Effector CD4-positive, alpha-beta T cell (primary cell): ENCODE data around the gene MBD6.
"Not testable (repeated sequence)": the region's sequence is repeated elsewhere in the genome, so short reads cannot be mapped to it uniquely, and the experiment has no call there.

ENCODE experiments used
- DNase-seq: peaks from one replicate; pipeline ENCODE4 v3.0.0-alpha.2; 2020

MBD6 gene

GRCh38 chr12:57551637-57552305, 29.1 kb downstream of the MBD6 start:
- no peak for DNase-seq

DNA sequence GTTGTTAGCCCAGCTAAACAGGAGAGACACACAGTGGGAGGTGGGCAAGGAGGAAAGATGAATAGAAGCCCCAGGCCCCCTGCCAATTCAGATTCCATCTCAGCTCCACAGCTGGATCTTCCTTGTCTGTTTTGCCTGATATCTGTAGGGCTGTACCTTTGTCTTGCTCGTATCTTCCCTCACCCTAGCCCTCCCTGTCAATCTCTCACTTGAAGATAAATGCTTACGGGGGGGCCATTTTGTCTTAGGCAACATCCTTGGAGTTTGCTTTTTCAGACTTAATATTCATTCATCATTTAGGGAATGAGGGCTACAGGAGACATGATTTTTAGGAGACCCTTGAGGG, 29.7 kb downstream of the MBD6 start:
- DNase-seq = no peak

- no peak for DNase-seq
Measured at GRCh38 chr12:57552835-57553313, 30.2 kb downstream of the MBD6 start.

DNA sequence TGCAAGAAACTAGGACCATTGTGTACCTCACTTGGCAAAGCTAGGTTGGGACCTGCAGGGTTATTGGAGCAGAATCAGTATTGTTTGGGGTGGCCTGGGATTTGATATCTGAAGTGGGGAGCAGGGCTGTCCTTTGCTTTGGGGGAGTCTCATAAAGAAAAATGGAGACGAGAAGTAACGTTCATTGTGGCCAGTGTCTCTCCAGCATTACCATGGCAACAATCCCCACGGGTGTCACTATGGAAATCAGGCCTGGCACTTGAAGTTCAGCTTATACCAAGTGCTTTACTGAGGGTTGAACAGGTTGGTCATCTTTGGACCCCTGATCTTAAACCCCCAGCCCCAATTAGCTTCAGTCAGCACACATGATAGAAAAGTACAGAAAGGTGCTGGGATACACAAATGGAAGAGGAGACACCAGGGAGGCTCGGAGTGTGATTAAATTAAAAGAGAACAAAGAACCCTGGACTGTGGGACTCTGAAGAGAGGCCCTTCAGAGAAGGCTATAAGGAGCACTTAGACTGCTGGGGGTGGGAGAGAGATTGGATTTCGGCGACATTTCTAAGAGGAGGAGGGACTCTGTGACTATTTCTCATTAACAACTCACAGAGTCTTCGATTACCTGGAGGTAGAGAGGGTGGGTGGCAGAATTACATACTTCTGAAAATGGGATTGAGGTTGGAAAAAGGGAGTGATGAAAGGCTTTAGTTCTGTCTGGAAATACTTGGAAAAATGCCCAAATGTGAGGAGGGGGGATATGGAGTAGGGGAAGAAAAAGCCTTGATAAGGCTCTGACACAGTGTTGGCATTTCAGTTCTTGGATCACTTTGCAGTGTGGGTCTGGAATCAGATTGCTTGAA, 30.9 kb downstream of the MBD6 start:
- no peak for DNase-seq

DNA sequence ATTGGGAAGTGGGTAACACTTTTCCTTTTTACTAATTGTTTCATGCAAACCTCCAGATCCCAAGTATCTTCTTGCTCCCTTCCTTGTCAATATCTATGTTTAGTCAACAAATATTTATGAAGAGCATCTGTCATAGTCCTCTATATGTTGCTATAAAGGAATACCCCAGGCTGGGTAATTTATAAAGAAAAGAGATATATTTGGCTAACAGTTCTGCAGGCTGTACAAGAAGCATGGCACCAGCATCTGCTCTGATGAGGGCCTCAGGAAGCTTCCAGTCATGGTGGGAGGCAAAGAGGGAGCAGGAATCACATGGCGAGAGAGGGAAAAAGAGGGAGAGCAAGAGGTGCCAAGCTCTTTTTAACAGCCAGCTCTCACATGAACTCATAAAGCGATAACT, 31.8 kb downstream of the MBD6 start:
- no peak for DNase-seq

- DNase-seq = no peak
Measured at GRCh38 chr12:57554897-57555296, 32.3 kb downstream of the MBD6 start.

GRCh38 chr12:57558864-57559263, 36.2 kb downstream of the MBD6 start:
- no peak for DNase-seq

DNA sequence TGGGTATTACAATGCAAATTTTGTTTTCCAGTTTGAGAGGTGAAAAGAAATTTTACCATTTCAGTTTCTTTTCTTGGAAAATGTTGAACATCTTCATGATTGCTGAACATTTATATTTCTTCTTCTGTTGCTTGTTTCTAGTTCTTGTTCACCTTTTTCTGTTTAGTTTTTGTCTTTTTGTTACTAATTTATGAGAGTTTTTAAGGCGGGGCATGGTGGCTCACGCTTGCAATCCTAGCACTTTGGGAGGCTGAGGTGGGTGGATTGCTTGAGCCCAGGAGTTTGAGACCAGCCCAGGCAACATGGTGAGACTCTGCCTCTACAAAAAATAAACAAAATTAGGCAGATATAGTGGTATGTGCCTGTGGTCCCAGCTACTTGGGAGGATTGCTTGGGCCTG, 37.9 kb downstream of the MBD6 start:
- DNase-seq = no peak

- DNase-seq = not testable (repeated sequence)
Measured at GRCh38 chr12:57561117-57561516, 38.5 kb downstream of the MBD6 start.

GRCh38 chr12:57563358-57563757, 40.7 kb downstream of the MBD6 start:
- no peak for DNase-seq

DNA sequence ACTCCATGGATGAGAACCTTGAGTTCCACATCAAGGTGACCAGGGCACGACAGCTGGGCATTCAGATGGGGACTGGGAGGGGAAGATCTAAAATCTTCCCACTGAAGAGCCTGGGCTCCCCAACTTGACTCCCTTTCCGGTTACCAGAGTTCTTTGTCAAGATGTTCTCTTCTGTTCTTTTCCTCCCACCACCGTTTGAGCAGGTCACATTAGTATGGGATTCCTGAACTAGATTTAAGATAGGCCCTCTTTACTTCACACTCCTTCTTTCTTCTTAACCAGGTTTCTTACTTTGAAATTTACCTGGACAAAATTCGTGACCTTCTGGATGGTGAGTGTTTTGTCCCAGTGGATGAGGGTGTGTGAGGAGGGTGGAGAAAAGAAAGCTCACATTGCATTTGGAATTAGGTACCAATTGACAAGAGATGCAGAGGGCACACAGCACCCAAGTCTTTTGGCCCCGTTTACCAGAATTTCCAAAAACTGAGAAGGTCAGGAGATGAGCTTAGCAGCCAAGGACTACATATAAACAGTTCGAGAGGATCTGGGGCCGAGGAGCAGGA, 41.6 kb downstream of the MBD6 start:
- DNase-seq = no peak

DNA sequence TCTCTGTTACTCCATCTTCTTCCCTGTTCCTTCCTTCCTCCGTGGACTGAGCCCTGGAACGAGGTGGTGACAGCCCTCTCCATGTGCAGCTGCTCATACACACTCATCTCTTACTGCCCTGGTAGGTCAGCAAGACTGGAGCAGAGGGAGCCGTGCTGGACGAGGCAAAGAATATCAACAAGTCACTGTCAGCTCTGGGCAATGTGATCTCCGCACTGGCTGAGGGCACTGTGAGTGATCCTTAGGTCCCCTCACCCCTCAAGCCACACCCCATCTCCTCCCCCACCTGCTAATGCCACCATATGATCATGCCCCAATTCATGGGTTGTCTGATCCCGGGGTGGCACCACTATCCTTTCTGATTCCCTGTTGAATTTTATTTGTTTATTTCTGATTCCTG, 46.2 kb downstream of the MBD6 start:
- no peak for DNase-seq

DNA sequence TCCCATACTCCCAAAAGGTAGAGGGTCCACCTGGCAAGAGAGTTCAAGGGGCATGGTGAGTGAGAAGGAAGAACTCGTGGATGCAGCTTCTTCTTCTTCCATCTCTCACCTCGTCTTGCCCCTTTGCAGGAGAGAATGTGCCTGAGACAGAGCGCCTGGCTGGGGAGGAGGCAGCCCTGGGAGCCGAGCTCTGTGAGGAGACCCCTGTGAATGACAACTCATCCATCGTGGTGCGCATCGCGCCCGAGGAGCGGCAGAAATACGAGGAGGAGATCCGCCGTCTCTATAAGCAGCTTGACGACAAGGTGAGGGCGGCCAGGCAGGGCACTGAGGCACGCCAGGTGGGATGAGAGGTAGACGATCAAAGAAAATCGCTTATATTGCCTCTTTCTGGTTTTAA, 47.2 kb downstream of the MBD6 start:
- no peak for DNase-seq

DNA sequence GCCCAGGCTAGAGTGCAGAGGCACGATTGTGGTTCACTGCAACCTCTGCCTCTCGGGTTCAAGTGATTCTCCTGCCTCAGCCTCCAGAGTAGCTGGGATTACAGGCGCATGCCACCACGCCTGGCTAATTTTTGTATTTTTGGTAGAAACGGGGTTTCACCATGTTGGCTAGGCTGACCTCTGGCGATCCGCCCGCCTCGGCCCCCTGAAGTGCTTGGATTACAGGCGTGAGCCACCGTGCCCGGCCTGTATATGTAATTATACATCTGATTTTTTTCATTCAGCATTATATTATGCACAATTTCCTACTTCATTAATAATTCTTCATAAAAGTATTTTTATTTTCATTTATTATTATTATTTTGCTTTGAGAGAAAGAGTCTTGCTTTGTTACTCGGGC, 47.8 kb downstream of the MBD6 start:
- not testable (repeated sequence) for DNase-seq

DNA sequence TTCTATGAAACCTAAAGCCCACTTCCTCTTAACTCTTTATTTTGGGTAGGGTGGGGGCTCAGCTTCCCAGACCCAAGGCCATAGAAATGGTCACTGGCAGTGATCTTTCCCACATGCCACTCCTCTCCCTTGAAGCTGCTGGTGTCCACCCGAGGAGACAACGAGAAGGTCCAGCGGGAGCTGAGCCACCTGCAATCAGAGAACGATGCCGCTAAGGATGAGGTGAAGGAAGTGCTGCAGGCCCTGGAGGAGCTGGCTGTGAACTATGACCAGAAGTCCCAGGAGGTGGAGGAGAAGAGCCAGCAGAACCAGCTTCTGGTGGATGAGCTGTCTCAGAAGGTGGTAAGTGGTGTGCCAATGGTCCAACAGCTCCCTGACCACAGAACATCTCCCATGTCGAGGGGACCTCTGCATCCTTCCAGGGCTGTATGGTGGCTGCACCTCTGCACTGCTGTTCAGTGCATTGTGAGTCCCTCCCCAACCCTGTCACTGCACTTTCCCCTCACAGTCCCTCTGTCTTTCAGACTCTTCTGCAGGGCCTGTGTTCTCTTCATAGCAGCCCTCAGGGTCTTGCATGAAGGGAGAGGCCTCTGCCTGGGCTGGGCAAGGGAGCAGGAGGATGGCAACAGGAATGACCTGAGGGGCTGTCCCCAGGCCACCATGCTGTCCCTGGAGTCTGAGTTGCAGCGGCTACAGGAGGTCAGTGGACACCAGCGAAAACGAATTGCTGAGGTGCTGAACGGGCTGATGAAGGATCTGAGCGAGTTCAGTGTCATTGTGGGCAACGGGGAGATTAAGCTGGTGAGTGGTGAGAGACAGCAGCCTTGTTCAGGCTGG, 49.5 kb downstream of the MBD6 start:
- no peak for DNase-seq

DNA sequence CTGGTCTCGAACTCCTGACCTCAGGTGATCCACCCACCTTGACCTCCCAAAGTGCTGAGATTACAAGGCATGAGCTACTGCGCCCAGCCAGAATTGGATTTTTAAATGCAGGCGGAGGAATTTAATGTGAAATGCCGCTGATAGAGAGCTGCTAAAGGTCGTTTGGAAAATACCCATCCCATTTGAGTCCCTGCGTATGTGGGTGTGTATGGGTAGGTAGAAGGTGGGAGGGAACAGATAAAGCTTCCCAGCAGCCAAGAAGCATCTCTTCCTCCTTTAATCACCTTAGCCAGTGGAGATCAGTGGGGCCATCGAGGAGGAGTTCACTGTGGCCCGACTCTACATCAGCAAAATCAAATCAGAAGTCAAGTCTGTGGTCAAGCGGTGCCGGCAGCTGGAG, 52.2 kb downstream of the MBD6 start:
- no peak for DNase-seq

- no peak for DNase-seq
Measured at GRCh38 chr12:57575771-57576612, 53.4 kb downstream of the MBD6 start.

DNA sequence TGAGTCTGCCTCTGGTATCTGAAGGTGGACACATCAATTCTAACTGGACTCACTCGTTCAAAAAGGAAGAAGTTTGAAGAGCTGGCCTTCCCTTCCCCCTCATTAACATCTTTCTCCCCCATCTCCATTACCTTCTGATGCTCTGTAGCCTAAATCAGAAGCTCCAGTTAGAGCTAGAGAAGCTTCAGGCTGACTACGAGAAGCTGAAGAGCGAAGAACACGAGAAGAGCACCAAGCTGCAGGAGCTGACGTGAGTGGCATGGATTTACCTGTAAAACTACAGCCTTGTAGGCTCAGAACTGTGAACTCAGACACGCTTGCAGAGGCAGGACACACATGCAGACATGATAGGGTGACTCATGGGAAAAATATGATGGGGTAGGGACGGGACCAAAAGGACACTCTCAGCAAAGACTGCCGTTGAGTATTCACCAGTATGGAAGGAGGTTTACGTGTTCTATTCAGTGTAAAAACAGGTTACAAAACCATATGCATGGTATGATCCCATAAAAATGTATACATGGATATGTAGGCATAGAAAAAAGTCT, 54.1 kb downstream of the MBD6 start:
- DNase-seq = no peak

DNA sequence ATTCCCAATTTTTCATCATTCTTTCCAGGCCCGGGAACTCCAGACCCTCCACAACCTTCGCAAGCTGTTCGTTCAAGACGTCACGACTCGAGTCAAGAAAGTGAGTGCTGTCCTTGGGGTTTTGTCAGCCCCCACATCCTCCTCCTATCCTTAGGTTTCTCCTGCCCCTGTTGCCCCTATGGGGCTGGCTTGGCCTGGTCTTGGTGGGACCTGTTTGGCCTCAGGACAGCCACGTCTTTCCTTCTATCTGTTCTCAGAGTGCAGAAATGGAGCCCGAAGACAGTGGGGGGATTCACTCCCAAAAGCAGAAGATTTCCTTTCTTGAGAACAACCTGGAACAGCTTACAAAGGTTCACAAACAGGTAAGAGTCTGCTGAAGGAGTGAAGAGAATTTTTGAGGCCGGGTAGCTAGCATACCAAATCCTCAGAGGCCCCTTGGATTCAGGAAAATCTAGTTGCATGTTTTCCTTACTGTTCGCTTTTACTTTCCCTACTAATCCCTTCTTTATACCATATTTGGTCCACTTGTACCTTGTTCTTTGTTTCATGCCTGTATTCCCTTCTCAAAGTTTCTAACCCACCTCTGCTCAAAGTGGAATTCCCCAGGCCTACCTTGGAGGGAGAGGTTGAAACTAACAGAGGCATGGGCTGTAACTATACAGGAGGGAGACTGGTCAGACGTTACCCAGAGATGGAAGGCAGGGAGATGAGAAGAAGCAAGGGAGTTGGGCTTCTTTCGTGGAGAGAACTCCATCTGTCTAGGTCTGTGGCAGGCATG, 55.5 kb downstream of the MBD6 start:
- no peak for DNase-seq

DNA sequence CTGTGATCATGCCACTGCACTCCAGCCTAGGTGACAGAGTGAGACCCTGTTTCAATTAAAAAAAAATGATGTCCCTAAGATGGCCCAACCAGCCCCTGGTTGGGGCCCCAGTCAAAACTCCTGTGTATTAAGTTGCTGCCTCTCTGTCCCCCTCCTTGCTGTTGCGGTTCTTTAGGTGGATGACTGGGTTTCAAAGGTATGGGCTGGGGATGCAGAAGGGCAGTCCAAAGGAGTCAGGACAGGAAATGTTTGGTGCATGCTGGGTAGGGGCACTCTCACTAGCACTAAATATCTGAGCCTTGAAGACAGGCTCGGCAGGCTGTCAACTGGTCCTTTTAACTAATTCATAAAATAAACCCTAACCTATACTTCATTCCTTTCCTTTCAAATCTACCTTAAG, 56.4 kb downstream of the MBD6 start:
- DNase-seq = no peak
